Left lung (tissue), 10 donors: ENCODE data around the gene RPS19BP1. TPM values are rescaled to one million over a fixed set of nuclear protein-coding genes. Genes with fewer than 3 reads are reported as not detected.

Source experiments
- ATAC-seq: fragments of 200-7000 bp; cut with Tn5 transposase; one replicate; pipeline ENCODE4 v1.9.1; 2020; ENCODE audit warnings: moderate library complexity
- DNase-seq, 4 donors: peaks; one replicate each; pipeline ENCODE4 v3.0.0-alpha.2; 2013 to 2020
- H3K27ac ChIP-seq, 2 donors: fragments of 200-600 bp; sonication (generic) in 1 of 2; one replicate each; pipeline versions ENCODE4 v1.5.0 to v1.8.0; 2020 to 2021
- H3K27me3 ChIP-seq, 2 donors: fragments of 200-600 bp; sonication (generic) in 1 of 2; one replicate each; pipeline versions ENCODE4 v1.5.0 to v1.8.0; 2020 to 2021
- H3K36me3 ChIP-seq, 2 donors: fragments of 200-600 bp; sonication (generic) in 1 of 2; one replicate each; pipeline versions ENCODE4 v1.5.0 to v1.8.0; 2020 to 2021
- H3K4me1 ChIP-seq, 2 donors: fragments of 200-600 bp; one replicate each; pipeline ENCODE4 v1.8.0; 2021
- H3K4me3 ChIP-seq, 2 donors: fragments of 200-600 bp; sonication (generic) in 1 of 2; one replicate each; pipeline versions ENCODE4 v1.5.0 to v1.8.0; 2020 to 2021; ENCODE audit warnings: mild to moderate bottlenecking in 1 of 2
- H3K9me3 ChIP-seq, 2 donors: fragments of 200-600 bp; sonication (generic) in 1 of 2; one replicate each; pipeline versions ENCODE4 v1.5.0 to v1.8.0; 2020 to 2021
- intact Hi-C, 2 donors: fragments of 100-400 bp; cut with DNase I; formaldehyde crosslinking; loops; one replicate each; pipeline versions ENCODE4 v1.11.2 to v1.14.2; 2022
- polyA plus RNA-seq, 6 donors: library from polyadenylated mRNA; unstranded; fragments of 120-200 nt; gene quantifications; one replicate each; pipeline ENCODE4 v1.2.1, GENCODE V29; 2013; ENCODE audit not compliant: insufficient read length in 6 of 6
- total RNA-seq, 2 donors: library from RNA; stranded (reverse); fragmentation: NEBNext Ultra II Directional; extraction: Animal tissue kit (Norgen Biotek cat#: 25700); gene quantifications; one replicate each; pipeline ENCODE4 v1.2.1, GENCODE V29; 2021
- TF ChIP-seq, protein P1 (sequence below), 2 donors: fragments of 200-600 bp; sonication (generic) in 1 of 2; IDR thresholded peaks; one replicate each; pipeline versions ENCODE4 v1.5.0 to v1.8.0; 2021; ENCODE audit warnings: antibody characterized with exemption in 2 of 2
- donor health status: DM: no; HTN: yes; CAD: no.
- donor health status: DM: no; HTN: no; CAD: no.

Gene RPS19BP1
- total and polyA plus RNA-seq, 8 donors: 42.3 to 88.4 (median 51.8) TPM

DNA sequence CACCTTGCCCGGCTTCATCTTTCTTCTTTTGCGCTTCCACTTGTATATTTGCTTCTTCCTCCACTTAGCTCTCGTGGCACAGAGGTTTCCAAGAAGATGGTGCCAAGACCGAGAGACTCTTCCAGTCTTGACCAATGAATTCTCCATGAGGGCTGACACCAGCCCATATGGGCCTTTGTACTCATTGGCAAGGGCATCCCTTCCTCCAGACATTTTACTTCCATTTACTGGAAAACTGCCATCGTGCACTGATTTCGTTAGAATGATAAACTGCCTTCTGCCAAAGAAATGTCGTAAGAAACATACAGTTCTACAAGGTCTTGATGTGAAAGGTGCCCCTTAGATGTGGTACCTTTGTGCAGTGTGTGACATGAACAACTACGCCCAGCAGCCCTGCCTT, 35.1 kb downstream of the RPS19BP1 start:
- ATAC-seq: no peak
- Histone ChIP-seq H3K36me3 (no peaks in the 10 kb centered on the region), H3K9me3 (no peaks in the 10 kb centered on the region), H3K4me1 (peaks cover 11 to 46% of the 10 kb centered on the region in 2 donors), H3K27ac (no peak overlapping the region), H3K27me3 (no peaks in the 10 kb centered on the region), H3K4me3 (no peak overlapping the region)
- DNase-seq: no peak
- TF ChIP-seq, protein P1, sequence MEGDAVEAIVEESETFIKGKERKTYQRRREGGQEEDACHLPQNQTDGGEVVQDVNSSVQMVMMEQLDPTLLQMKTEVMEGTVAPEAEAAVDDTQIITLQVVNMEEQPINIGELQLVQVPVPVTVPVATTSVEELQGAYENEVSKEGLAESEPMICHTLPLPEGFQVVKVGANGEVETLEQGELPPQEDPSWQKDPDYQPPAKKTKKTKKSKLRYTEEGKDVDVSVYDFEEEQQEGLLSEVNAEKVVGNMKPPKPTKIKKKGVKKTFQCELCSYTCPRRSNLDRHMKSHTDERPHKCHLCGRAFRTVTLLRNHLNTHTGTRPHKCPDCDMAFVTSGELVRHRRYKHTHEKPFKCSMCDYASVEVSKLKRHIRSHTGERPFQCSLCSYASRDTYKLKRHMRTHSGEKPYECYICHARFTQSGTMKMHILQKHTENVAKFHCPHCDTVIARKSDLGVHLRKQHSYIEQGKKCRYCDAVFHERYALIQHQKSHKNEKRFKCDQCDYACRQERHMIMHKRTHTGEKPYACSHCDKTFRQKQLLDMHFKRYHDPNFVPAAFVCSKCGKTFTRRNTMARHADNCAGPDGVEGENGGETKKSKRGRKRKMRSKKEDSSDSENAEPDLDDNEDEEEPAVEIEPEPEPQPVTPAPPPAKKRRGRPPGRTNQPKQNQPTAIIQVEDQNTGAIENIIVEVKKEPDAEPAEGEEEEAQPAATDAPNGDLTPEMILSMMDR (IDR thresholded peaks at IDR 0.05): no peak
- intact Hi-C loops: no loop called here

DNA sequence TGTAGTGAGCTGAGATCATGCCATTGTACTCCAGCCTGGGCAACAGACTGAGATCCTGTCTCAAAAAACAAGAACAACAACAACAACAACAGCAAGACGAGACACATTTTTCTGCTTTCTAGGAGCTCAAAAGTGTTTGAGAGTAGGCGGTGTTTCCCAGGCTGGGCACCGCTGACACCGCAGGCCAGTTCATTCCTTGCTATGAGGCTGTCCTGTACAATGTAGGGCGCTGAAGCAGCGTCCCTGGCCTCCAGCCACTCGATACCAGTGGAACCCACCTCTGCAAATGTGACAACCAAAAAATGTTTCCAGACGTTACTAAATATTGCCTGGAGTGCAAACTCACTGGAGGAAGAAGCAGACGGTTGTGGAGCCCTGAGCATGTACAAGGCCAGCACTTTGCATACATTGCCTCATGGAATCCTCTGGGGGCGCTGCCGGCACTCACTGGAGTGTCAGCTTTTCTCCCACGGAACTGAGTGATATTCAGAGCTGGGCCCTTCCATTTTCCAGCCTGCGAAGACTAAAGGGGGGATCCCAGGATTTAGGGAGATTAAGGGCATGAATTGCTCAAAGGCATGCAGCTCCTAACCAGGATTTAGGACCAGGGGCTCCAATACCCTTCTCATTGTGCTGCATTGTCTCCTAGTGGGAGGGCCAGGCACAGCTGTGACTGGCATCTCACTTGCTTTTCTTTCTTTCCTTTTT, 36.3 kb downstream of the RPS19BP1 start:
- DNase-seq (peak in 2 of 4 donors; percentile 67 to 68), ATAC-seq (peak; percentile 84)
- Histone ChIP-seq H3K4me3 (no peak overlapping the region), H3K36me3 (no peaks in the 10 kb centered on the region), H3K27me3 (no peaks in the 10 kb centered on the region), H3K9me3 (no peaks in the 10 kb centered on the region), H3K4me1 (peaks cover 5 to 40% of the 10 kb centered on the region in 2 donors), H3K27ac (peak overlapping the region in 1 of 2 donors; percentile 57)
- TF ChIP-seq, protein P1 (IDR thresholded peaks at IDR 0.05): peak; percentile 80 to 84
- intact Hi-C loops: no loop called here

DNA sequence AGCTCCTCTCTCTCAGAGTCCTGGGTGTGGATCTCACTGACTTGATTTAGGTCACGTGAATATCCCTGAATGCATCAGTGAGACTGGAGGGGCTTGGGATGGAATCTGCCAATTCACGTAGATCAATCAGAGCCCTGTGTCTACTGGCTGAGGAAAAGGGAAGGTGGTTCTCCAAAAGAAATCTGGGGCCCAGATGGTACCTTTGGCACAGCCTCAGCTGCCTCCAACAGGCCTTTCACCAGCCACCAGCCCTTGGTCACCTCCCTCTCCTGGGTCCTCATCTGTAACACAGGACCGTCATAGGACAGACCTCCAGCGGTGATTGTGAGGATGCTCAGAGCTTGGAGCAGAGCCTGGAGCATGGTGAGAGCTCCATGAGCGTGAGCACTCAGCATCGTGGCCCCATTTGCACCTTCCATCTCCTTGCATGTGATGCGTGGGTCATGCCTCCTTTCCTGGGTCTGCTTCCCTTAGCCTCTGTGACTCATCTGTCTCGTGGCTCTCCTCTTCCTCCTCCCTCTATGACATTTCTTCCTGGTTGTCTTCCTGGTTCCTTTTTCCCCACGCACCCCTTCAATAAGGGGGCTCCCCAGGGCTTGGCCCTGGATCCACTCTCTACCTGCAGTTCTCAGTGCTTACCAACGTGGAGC, 38.0 kb downstream of the RPS19BP1 start:
- H3K4me1 ChIP-seq: peaks cover 0 to 45% of the 10 kb centered on the region in 2 donors
- no peaks in the 10 kb centered on the region for H3K36me3 ChIP-seq
- H3K27ac ChIP-seq: peak overlapping the region in 1 of 2 donors; percentile 57
- no peaks in the 10 kb centered on the region for H3K9me3 ChIP-seq
- no peaks in the 10 kb centered on the region for H3K27me3 ChIP-seq
- intact Hi-C loops: loop anchor here in 1 of 2 donors (5.0 kb wide), 1 partner anchor 33 kb away; no protein-coding TSS in a partner anchor
- DNase-seq (no peak), ATAC-seq (peak; percentile 10)
- no peak overlapping the region for H3K4me3 ChIP-seq
- TF ChIP-seq, protein P1 (IDR thresholded peaks at IDR 0.05): no peak

DNA sequence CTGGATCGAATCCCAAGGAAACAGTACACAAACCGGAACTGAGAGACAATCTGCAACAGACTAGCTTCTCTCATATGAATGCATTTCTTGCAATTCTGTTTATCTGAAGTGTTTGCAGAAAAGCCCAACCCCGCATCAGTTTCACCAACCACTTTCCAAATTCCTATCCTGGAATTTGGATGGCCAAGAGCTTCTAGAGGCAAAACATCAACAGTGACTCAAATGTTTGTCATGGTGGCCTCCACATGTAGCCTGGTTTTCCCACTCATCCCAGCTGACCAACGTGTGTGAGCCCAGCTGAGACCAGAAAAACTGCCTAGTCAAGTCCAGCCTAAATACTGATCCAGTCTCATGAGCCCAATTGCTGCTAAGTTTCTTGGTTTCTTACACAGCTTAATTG, 38.8 kb downstream of the RPS19BP1 start:
- TF ChIP-seq, protein P1 (IDR thresholded peaks at IDR 0.05): no peak
- intact Hi-C loops: loop anchor here in 1 of 2 donors (5.0 kb wide), 1 partner anchor 34 kb away; no protein-coding TSS in a partner anchor

DNA sequence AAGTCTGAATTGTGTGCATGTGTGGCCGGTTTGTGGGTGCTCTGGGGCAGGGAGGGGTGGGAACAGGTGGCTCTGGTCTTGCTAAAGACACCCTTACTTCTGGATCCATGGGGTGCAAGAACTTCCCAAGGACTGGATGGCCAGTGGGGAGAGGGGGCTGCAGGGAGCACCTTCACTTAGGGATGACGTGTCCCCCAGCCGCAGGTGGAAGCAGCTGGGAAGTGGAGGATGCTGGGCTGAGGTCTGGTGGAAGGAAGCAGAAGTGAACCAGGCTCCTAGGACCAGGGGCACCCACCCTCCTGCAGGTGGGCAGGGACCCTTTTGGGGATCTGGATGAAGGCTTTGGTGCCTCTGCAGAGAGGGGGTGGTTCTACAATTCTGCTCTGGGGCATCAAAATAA, 40.4 kb downstream of the RPS19BP1 start:
- H3K4me1 ChIP-seq: peaks cover 0 to 49% of the 10 kb centered on the region in 2 donors
- no peak overlapping the region for H3K4me3 ChIP-seq
- H3K9me3 ChIP-seq: no peaks in the 10 kb centered on the region
- no peak for DNase-seq
- no peak for ATAC-seq
- no peaks in the 10 kb centered on the region for H3K27me3 ChIP-seq
- TF ChIP-seq, protein P1 (IDR thresholded peaks at IDR 0.05): no peak
- H3K36me3 ChIP-seq: no peaks in the 10 kb centered on the region
- intact Hi-C loops: loop anchor here in 1 of 2 donors (5.0 kb wide), 1 partner anchor 35 kb away; no protein-coding TSS in a partner anchor
- no peak overlapping the region for H3K27ac ChIP-seq

More for the DNA sequence above, 38.8 kb downstream of the RPS19BP1 start:
- H3K27ac ChIP-seq: no peak overlapping the region
- H3K9me3 ChIP-seq: no peaks in the 10 kb centered on the region
- H3K27me3 ChIP-seq: no peaks in the 10 kb centered on the region
- no peak for ATAC-seq
- peaks cover 0 to 49% of the 10 kb centered on the region in 2 donors for H3K4me1 ChIP-seq
- peak in 1 of 4 donors; percentile 0 for DNase-seq
- no peaks in the 10 kb centered on the region for H3K36me3 ChIP-seq
- no peak overlapping the region for H3K4me3 ChIP-seq
